NCI-H748 treated with DMSO at 0.1 percent for 48 hours (cell line): ENCODE measurements around the gene SLC35E1.
"Not testable (repeated sequence)": the region's sequence is repeated elsewhere in the genome, so short reads cannot be mapped to it uniquely, and the experiment has no call there.

Experiments used
- DNase-seq: peaks from one replicate; lab custom pipeline; 2025; lab: John Stamatoyannopoulos, UW

The SLC35E1 gene

DNA sequence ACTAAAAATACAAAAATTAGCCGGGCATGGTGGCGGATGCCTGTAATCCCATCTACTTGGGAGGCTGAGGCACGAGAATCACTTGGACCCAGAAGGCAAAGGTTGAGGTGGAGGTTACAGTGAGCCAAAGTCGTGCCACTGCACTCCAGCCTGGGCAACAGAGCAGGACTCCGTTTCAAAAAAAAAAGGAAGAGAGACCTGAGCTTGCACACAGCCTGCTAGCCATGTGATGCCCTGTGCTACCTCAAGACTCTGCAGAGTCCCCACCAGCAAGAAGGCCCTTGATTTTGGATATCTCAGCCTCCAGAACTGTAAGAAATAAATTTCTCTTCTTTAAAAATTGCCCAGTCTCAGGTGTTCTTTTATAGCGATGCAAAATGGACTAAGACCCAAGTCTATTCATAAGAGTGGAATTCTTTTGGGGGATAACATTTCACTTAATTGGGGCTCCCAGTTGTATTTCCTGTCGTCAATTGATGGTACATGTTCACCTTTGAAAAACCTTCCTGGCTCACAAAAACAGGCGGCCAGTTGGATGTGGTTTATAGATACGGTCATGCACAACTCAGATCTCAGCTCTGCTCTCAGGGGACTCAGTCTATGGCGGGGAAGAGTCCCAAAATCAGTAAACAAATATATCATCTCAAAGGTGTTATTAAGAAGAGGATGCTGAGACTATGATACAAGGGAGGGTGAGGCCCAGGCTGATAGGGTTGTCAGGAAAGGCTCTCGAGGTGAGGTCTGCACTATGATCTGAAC lies 27.6 kb downstream of the SLC35E1 start:
- DNase-seq, result no peak

DNA sequence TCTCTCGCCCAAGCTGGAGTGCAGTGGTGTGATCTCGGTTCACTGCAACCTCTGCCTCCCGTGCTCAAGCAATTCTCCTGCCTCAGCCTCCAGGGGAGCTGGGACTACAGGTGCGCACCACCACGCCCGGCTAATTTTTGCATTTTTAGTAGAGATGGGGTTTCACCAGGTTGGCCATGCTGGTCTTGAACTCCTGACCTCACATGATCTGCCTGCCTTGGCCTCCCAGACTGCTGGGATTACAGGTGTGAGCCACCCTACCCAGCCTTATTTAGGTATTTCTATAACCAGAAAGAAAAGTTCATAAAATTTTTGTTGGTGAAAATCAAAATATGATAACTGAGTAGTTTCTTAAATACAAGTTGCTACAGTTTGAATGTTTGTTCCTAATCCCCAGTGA lies 28.5 kb downstream of the SLC35E1 start:
- DNase-seq, result not testable (repeated sequence)

DNA sequence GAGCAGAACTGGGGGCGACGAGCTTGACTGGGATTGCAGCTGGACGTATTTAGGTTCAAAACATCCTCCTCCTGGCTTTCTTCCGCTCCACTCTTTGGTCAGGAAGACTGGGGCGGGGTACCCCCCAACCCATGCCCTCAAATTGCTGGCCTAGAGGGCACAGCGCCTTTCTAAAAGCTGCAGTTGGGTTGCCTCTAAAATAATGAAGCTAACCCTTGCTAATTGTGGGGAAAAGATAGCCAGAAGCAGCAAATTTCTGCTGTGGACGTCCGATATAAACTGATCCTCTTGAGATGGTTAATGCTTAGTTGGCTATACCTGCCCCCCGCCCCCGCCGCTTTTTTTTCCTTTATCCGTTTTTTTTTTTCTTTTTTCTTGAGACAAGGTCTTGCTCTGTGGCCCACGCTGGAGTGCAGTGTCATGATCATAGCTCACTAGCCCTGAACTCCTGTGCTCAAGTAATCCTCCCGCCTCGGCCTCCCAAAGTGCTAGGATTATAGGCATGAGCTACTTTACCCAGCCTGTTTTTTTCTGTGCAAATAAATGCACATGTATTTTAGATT lies 29.2 kb downstream of the SLC35E1 start:
- no peak for DNase-seq

DNA sequence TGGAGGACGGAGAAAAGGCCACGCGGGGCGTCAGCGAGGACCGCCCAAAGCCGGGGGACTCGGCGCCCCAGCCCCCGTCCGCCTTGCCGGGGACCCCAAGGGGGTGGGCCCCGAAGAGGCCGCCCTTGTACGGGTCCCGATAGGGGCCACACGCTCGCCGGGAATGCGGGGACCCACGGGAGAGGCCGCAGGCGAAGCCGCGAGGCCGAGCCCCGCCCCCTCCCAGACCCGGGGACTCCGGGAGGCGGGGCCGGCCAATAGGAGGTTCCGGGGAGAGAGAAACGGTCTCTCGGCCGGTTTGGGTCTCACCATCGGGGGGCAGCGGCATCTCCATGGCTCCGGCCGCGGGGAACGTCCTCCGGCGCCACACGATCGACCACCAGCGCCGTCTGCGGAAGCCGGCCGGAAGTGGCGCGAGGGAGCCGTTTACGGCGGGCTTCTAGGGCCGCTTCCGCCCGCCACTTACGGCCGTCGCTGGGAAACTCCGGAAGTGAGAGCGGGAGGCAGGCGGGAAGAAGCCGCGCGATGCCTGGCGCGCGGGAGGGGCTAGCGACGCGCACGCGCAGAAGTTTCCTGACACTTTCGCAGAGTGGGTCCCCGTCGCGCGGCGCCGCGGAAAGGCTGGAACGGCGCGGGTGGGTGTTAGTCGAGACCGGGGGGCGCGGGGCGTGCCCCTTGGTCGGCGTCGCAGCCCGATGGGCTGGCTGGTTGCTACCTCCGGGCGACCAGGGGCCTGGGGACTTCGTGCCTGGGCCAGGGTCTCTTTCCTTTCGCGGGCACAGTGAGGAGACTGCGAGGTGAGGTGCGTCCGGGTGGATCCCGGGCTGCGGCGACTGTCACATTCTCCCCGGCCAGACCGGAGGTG lies 29.9 kb downstream of the SLC35E1 start, which contains the start of gene CHERP:
Gene CHERP (minus strand): TSS at position 393 of the 865 bp plus-strand sequence. CDS start 59 bp downstream, at position 334.
- DNase-seq, result peak; percentile 81

DNA sequence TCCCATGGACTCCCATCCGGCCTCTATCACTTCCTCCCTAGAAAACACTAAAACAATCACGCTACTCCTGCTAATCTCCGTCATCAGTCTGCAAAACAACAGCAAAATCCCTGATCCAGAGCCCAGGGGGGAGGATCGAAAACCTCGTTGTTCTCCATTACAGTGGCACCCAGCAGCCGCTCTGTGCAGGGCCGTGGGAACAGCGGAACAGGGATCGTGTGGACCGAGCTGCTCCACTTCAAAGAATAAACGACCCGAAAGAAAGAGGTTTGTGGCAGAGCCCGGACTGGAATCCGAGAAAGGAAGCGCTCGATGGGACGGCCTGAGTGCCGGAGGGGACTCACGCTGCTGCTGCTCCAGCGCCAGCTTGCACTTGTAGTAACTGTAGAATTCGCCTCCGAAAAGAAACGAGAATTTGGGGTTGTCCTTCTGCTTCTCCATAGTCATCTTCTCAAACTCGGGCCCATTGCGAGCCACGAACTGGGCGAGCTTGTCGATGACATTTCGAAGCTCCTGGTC lies 30.6 kb downstream of the SLC35E1 start:
- no peak for DNase-seq

DNA sequence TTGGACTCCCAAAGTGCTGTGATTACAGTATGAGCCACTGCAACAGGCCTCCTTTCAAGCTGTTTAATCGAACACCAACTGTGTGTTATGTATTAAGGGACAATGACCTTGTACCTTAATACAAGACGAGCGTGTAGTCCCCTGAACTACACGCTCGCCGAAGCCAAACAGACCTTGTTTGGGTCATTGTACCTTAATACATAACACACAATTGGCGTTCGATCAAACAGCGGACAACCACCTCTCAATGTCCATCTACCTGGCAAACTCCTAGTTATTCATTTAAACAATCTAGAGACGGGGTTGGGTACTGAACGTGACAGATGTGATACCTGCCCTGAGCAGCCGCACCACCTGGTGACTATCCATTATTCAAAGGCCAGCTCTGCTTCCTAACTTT lies 31.3 kb downstream of the SLC35E1 start:
- no peak for DNase-seq

DNA sequence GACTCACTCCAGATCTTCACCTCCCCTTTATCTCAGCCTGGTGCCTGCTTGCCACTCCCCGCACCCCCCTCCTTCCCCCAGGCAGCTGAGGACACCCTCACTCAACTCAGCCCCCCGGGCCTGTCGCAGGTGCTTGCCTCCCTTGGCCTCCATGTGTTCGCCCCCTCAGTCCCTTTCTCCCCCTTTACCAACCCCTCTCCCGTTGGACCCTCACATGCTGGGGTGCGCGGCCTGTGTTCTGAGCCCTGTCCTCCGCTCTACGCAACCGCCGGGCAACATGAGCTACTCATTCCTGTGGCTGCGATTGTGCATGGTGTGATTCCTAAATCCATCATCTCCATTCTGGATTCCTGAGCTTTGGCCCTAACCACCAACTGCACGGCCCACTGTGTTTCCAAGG lies 35.1 kb downstream of the SLC35E1 start:
- no peak for DNase-seq

DNA sequence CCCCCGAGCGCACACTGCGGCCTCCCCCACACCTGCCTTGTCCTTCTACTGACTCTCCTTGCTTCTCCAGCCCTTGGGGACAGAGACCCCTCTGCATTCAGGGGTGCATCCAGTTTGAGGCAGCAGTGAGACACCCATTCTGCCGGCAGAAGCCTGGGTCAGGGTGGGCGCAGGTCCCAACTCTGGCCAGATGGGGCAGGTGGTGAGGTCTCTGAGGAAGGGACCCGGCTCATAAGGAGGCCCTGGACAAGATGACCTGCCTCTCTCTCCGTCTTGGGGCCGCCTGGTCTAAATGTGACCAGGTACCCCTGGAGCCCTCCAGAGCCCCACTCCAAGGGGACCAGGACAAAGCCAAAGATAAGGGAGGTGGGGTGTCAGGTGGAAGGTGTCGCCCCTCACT lies 36.1 kb downstream of the SLC35E1 start:
- DNase-seq, result no peak

DNA sequence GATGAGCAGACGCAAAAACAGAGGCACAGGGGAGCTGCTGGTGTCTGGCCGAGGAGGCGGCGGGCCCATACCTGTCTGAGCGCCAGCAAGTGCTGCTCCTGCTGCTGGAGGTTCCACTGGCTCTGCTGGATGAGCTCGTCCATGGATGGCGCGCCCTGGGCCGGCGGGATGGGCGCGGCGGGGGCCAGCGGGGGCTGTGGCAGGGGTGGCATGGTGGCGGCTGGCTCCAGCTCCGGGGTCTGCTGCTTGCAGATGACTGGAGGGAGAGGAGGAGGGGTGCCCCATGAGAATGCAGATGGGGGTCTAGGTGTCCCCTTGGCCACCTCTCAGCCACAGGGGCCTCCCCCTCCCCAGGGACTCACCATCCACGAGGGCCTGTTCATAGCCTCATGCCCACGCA lies 36.8 kb downstream of the SLC35E1 start:
- DNase-seq, result no peak

DNA sequence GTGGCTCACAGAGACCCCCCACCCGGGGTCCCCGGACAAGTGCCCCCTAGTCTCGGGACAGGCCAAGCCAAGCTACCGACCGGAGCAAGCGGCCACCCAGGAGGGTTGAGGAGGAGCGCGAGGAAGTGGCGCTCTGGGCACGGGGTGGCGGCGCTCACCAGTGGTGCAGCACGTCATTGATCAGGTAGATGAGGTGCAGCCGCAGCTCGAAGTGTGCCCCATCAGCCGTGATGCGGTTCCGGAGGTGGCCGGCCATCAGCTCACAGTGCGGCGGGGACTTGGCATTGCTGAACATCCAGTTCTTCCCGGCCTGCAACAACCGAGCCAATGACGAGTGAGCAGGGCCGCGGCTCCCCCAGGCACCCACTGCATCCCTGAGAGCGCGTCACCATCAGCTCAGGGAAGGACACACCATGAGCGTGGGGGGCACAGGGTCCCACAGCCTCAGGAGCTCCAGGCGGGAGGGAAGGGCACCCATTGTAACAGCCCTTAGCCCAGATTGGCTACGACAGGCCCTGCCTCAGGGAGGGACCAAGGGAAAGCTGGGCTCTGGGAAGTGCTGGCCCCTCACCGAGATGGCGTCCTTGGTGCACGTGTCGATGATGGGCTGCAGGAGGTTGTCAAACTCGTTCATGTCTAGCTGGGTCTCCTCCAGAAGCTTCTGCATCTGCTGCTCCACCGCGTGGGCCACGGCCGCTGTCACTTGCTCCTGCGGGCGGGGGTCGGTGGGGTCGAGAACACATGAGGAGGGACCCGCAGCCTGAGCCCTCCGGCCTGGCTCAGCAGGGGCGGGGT lies 39.6 kb downstream of the SLC35E1 start:
- DNase-seq, result no peak

DNA sequence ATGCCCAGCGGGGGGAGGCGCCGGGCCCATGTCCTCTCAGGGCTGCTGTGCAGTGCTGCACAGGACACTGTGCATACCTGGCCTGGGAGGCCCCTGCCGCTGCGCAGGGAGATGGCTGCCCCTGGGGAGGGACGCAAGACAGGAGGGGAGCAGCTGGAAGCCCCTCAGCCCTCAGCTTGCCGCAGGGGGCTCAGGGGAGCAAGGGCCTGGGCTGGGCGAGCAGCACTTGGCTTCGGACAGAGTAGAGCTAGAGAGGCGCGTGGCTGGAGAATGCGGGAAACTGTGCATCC lies 40.9 kb downstream of the SLC35E1 start:
- DNase-seq, result no peak

DNA sequence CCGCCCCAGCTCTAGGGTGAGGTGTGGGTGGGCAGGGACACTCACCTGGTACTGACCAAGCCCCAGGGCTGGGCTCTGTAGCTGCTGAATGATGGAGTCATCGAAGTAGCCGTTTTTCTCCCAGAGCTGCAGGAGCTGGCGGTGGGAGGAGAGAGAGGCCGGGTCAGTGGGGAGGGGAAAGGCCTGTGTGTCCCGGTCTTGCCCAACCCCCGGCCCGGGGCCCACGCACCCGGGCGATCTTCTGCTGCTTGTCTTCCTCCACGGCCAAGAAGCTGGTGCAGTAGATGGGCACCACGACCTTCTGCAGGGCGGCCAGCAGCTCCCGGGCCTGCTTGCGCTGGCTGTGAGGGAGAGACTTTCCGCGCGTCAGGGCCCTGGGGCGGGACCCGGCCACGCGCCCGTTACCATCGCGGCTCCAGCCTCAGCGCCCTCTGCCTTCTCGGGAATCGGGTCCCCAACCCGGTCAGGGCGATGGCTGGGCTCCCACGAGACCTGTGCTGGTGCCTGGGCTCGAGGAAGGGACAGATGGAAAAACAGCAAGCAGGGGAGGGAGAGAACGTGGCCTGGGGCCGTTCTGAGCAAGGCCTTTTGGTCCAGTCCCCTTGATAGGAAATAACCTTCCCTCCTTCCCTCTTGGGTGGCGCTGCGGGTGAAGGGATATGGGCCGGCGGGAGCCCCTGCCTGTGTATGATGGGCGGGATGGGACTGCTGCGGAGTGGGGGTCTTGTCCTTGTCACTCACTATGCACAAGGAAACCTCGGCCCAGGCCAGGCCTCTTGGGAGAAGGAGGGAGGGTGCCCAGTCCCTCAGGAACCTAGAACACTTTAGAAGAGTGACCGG lies 41.5 kb downstream of the SLC35E1 start:
- no peak for DNase-seq

DNA sequence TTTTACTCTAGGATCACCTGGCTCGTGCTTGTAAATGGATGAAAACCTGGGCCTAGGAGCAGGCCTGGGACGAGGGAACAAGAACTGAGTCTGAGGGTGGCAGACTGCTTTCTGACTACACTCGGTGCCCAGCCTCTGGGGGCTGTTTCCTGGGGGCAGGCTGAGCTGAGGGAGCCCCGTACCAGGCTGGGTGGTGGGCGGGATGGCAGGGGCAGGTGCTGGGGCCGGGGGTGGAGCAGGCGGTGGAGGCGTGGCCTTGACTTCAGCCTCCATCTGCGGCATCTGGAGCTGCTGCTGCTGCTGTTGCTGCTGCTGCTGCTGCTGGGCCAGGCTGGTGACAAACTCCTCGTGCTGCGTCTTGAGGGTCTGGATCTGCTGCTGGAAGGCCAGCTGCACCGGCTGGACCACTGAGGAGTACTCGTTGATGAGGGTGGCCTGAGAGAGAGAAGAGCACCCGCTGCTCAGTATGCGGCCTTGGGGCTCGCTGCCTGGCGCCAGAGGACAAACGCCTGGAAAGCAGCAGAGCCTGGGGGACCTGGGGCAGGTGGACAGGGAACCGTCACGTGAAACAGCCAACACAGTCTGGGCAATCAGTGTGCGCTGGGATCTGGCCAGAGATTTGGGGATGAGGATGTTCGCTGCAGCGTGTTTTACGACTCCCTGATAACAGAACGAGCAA lies 42.6 kb downstream of the SLC35E1 start:
- DNase-seq, result no peak

DNA sequence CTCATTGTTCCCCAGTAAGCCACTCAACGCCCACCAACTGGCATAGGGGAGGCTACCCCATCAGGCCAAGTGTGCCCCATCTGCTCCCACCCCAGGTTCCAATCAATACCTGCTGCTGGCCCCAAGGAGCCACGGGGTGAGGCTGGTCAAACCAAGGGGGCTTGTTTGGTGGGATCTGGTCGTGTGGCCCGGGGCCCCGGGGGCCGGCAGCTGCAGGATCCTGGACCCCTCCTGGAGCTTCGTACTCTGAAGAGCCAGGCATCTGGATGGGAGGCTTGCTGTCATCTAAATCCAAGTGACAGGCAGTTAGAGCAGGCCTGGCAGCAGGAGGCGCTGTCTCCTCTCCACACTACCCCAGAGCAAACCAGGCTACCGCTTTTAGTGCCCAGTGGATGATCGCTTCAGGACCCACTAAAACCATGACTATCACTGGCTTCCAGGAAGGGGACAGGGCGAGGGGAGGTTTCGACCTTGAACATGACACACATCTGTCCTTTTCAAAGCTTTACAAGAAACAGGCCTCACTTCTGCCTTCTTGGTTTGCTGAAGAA lies 44.2 kb downstream of the SLC35E1 start:
- no peak for DNase-seq

DNA sequence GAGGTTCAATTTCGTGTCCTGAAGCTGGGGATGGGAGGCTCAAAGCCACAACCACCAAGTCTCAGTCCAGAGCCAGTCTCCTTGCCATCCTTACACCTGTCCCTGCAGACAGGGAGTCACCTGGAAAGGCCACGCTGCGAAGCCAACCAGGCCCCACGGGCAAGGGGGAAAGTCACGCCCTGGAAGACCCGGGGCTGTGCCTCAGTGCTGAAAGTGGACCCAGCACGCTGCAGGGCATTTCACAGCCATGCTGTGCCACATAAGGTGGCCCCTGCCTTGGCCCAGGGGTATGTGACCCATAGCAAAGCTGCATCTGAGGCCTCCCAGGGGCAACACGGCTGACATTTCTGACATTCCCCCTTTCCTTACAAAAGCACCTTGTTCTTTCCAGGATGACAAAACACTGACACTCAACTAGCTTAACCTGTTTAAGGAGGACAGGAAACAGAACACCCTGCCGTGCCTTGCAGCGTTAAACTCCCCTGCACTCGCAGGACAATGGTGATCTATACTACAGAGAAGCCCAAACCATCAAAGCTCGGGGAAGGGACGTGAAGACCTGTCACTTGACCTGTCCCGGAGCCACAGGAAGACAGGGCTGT lies 44.8 kb downstream of the SLC35E1 start:
- no peak for DNase-seq

DNA sequence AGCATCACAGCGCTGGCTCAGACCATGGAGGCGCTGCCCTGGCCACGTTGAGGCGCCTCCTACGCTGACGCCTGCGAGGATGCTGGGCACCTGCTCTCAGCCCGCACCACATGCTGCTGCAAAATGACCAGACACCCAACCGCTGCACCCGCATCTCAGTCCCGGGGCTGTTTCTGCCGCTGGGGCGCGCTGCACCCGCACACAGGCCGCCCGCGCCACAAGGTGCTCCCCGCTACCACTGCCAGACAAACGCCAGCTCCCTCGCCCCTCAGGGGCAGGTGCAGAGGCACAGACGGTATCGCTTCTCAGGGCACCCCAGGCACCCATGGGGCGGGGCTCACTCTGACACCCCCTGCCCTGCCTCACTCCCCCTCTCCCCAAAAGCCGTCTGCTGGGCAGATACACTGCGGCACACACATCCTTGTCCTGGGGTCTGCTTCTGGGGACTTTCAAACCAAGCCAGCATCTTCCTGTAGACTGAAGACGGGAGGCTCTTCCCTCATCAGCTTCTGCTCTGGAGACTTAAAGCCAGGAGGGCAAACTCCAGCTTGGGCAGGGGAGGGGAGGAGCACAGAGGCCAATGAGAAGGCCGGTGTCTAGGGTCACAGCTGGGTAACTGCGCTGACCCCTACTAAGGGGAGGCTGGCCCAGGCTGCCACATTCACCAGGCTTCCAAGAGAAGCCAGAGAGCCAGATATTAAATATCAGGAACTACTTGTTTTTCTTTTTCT lies 46.3 kb downstream of the SLC35E1 start:
- no peak for DNase-seq

DNA sequence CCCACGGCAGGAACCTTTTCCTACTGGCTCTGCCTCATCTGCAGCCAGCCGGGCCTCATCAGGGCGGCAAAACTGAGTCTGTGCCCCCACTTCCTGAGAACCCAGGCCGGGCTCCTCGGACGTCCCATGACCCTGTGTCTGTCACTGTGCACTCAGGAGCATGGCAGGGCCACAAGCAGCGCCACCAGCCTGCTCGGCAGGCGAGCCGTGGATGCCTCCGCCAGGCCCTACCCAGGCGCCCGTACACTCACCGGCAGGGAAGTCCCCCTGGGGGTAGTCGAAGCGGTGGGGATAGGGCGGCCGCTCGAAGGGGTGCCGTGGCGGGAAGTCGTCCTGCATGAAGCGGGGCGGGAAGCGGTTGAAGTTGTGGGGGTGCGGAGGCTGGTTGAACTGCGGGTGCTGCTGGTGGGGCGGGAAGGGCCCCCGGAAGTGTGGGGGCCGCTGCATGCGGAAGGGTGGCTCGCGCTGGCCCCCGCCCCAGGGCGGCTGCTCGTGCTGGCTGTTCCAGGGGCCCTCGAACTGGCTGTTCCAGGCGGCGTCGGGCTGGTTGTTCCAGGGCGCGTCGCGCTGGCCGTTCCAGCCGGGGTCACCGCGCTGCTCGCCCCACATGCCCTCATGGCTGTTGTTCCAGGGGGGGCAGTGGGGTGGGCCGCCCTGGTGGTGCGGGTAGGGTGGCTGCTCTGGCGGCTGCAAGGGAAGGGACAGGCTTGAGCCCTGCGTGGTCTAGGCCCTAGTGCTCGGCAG lies 47.1 kb downstream of the SLC35E1 start:
- no peak for DNase-seq
